HL-60/S4 (cell line): ENCODE results near the gene SPNS2.
"Not testable (repeated sequence)": the region's sequence is repeated elsewhere in the genome, so short reads cannot be mapped to it uniquely, and the experiment has no call there.

Source experiments
- in situ Hi-C: fragments of 300-500 bp; cut with MboI; formaldehyde crosslinking; loops from 2 replicates; pipeline ENCODE4 v1.14.3; 2022; ENCODE audit warnings: low sequenced_read_pairs

SPNS2 gene

GRCh38 chr17:4562015-4562969 lies 63.6 kb downstream of the SPNS2 start:
- in situ Hi-C loops, result no loop called here

- in situ Hi-C loops, result no loop called here
Measured at GRCh38 chr17:4565209-4566141, 66.8 kb downstream of the SPNS2 start.

GRCh38 chr17:4566785-4567184 lies 68.1 kb downstream of the SPNS2 start:
- in situ Hi-C loops, result no loop called here

- in situ Hi-C loops, result no loop called here
Measured at GRCh38 chr17:4569591-4569990, 70.9 kb downstream of the SPNS2 start.

GRCh38 chr17:4572131-4572530 lies 73.5 kb downstream of the SPNS2 start:
- in situ Hi-C loops, result no loop called here

GRCh38 chr17:4573115-4573514 lies 74.4 kb downstream of the SPNS2 start:
- in situ Hi-C loops, result no loop called here

GRCh38 chr17:4573669-4574068 lies 75.0 kb downstream of the SPNS2 start:
- in situ Hi-C loops, result no loop called here

- in situ Hi-C loops, result no loop called here
Measured at GRCh38 chr17:4574448-4575045, 75.9 kb downstream of the SPNS2 start.

- in situ Hi-C loops, result no loop called here
Measured at GRCh38 chr17:4576161-4576558, 77.5 kb downstream of the SPNS2 start.

- in situ Hi-C loops, result no loop called here
Measured at GRCh38 chr17:4576729-4577322, 78.1 kb downstream of the SPNS2 start.

GRCh38 chr17:4577386-4577993 lies 78.8 kb downstream of the SPNS2 start:
- in situ Hi-C loops, result no loop called here

GRCh38 chr17:4578349-4578748 lies 79.7 kb downstream of the SPNS2 start:
- in situ Hi-C loops, result not testable (repeated sequence)

- in situ Hi-C loops, result no loop called here
Measured at GRCh38 chr17:4579678-4580077, 81.0 kb downstream of the SPNS2 start.

GRCh38 chr17:4580291-4580690 lies 81.6 kb downstream of the SPNS2 start:
- in situ Hi-C loops, result no loop called here

GRCh38 chr17:4582101-4582501 lies 83.4 kb downstream of the SPNS2 start:
- in situ Hi-C loops, result no loop called here

- in situ Hi-C loops, result no loop called here
Measured at GRCh38 chr17:4582691-4583090, 84.0 kb downstream of the SPNS2 start.

- in situ Hi-C loops, result no loop called here
Measured at GRCh38 chr17:4583206-4583605, 84.5 kb downstream of the SPNS2 start.

GRCh38 chr17:4583782-4584100 lies 85.1 kb downstream of the SPNS2 start:
- in situ Hi-C loops, result no loop called here

- in situ Hi-C loops, result no loop called here
Measured at GRCh38 chr17:4584101-4584916, 85.6 kb downstream of the SPNS2 start, which contains the start of gene SMTNL2. Gene SMTNL2, plus strand, starts transcription at chr17:4584529. Its CDS starts 77 bp downstream, at chr17:4584606.
